ENCODE data around the gene SMIM14. TPM values are rescaled to one million over a fixed set of nuclear protein-coding genes. Genes with fewer than 3 reads are reported as not detected.

The SMIM14 gene
- total RNA-seq, 3 donors from 2014 or later (not counting 1 experiment from before 2014, with no cell fraction given): 12.6 to 21.8 (median 15.2) TPM

GRCh38 chr4:39641451-39641850 lies 2.8 kb upstream of the SMIM14 start:
- no peak for TF ChIP-seq CTCF (IDR thresholded peaks at IDR 0.05)
- ATAC-seq: no peak
- Mint-ChIP-seq H3K4me1 (peaks cover 27 to 32% of the 10 kb centered on the region in 2 donors), H3K36me3 (no peaks in the 10 kb centered on the region), H3K27me3 (ENCODE audit: low read depth in 2 of 2) (no peaks in the 10 kb centered on the region), H3K27ac (no peak overlapping the region), H3K9me3 (no peaks in the 10 kb centered on the region), H3K4me3 (no peak overlapping the region)
- no peak overlapping the region for H3K4me3 ChIP-seq (ENCODE audit: low read length)
- no peaks in the 10 kb centered on the region for H3K36me3 ChIP-seq (ENCODE audit: control insufficient read depth, insufficient read depth, low read length)
- no peak overlapping the region for H3K27ac ChIP-seq (ENCODE audit: low read length)
- 88% methylated on average over 1 of the region's 2 CpGs for WGBS (ENCODE audit: insufficient coverage)
- H3K9me3 ChIP-seq (ENCODE audit: control insufficient read depth, insufficient read depth, low read length): no peaks in the 10 kb centered on the region
- DNase-seq: no peak
- peaks cover 14% of the 10 kb centered on the region for H3K4me1 ChIP-seq (ENCODE audit: control insufficient read depth, insufficient read depth, low read length)
- no peaks in the 10 kb centered on the region for H3K27me3 ChIP-seq (ENCODE audit: control insufficient read depth, insufficient read depth, low read length)
- intact Hi-C loops (cut with micrococcal nuclease): no loop called here

- TF ChIP-seq CTCF (IDR thresholded peaks at IDR 0.05): no peak
- H3K4me1 Mint-ChIP-seq: peaks cover 39 to 48% of the 10 kb centered on the region in 2 donors
- intact Hi-C loops (cut with micrococcal nuclease): loop anchor here (2.0 to 5.0 kb wide), 4 partner anchors 60 to 560 kb away; partner anchors contain the start of genes LIAS, PDS5A, RHOH and RPL9
- WGBS (ENCODE audit: insufficient coverage): 1% methylated on average over 24 of the region's 29 CpGs
- DNase-seq: peak; percentile 35 to 65
- H3K27ac Mint-ChIP-seq: peak overlapping the region; percentile 94
- no peaks in the 10 kb centered on the region for H3K9me3 ChIP-seq (ENCODE audit: control insufficient read depth, insufficient read depth, low read length)
- peak; percentile 35 to 57 (median 46) for ATAC-seq
- H3K27me3 Mint-ChIP-seq (ENCODE audit: low read depth in 2 of 2): no peaks in the 10 kb centered on the region
- H3K9me3 Mint-ChIP-seq: no peaks in the 10 kb centered on the region
- H3K4me3 Mint-ChIP-seq: peak overlapping the region; percentile 94
- H3K27me3 ChIP-seq (ENCODE audit: control insufficient read depth, insufficient read depth, low read length): no peaks in the 10 kb centered on the region
- H3K36me3 ChIP-seq (ENCODE audit: control insufficient read depth, insufficient read depth, low read length): no peaks in the 10 kb centered on the region
- H3K36me3 Mint-ChIP-seq: no peaks in the 10 kb centered on the region
- peaks cover 21% of the 10 kb centered on the region for H3K4me1 ChIP-seq (ENCODE audit: control insufficient read depth, insufficient read depth, low read length)
- H3K4me3 ChIP-seq (ENCODE audit: low read length): peak overlapping the region; percentile 76
- H3K27ac ChIP-seq (ENCODE audit: low read length): peak overlapping the region; percentile 90
These were observed 895 bp downstream of the SMIM14 start for GRCh38 chr4:39637586-39638353.

DNA sequence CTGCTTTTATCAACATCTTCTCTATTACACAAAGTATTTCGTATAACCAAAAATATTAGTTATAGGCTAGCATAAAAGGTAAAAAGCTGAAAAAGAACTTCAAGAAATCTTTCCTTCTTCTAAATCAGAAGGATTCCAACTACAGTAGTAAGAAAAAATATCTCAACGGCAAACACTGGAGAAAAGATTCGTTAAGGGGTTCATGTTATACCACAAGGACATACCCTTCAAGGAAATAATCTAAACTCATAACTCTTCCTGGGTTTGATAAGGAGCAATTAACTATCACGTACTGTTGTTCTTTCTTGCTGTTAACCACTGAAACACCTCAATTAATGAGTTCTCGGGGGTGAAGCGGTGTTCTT lies 1.5 kb downstream of the SMIM14 start:
- Mint-ChIP-seq H3K27ac (peak overlapping the region; percentile 94), H3K4me3 (peak overlapping the region; percentile 94), H3K36me3 (no peaks in the 10 kb centered on the region), H3K9me3 (no peaks in the 10 kb centered on the region), H3K4me1 (peaks cover 39 to 48% of the 10 kb centered on the region in 2 donors), H3K27me3 (ENCODE audit: low read depth in 2 of 2) (no peaks in the 10 kb centered on the region)
- H3K4me3 ChIP-seq (ENCODE audit: low read length): peak overlapping the region; percentile 76
- H3K27ac ChIP-seq (ENCODE audit: low read length): peak overlapping the region; percentile 90
- no peaks in the 10 kb centered on the region for H3K36me3 ChIP-seq (ENCODE audit: control insufficient read depth, insufficient read depth, low read length)
- no peak for ATAC-seq
- 4% methylated on average over 5 of the region's 6 CpGs for WGBS (ENCODE audit: insufficient coverage)
- no peak for DNase-seq
- peaks cover 21% of the 10 kb centered on the region for H3K4me1 ChIP-seq (ENCODE audit: control insufficient read depth, insufficient read depth, low read length)
- H3K9me3 ChIP-seq (ENCODE audit: control insufficient read depth, insufficient read depth, low read length): no peaks in the 10 kb centered on the region
- intact Hi-C loops (cut with micrococcal nuclease): loop anchor here (5.0 kb wide), 3 partner anchors 60 to 560 kb away; partner anchors contain the start of genes LIAS, RHOH, RPL9 and UBE2K
- H3K27me3 ChIP-seq (ENCODE audit: control insufficient read depth, insufficient read depth, low read length): no peaks in the 10 kb centered on the region
- TF ChIP-seq CTCF (IDR thresholded peaks at IDR 0.05): no peak

Data from natural killer cell (primary cell).